ENCODE measurements around the gene CRPPA. TPM values are rescaled to one million over a fixed set of nuclear protein-coding genes. Genes with fewer than 3 reads are reported as not detected.

CRPPA gene
- total and polyA plus RNA-seq, 11 donors: 0.98 to 8.5 (median 6.0) TPM

DNA sequence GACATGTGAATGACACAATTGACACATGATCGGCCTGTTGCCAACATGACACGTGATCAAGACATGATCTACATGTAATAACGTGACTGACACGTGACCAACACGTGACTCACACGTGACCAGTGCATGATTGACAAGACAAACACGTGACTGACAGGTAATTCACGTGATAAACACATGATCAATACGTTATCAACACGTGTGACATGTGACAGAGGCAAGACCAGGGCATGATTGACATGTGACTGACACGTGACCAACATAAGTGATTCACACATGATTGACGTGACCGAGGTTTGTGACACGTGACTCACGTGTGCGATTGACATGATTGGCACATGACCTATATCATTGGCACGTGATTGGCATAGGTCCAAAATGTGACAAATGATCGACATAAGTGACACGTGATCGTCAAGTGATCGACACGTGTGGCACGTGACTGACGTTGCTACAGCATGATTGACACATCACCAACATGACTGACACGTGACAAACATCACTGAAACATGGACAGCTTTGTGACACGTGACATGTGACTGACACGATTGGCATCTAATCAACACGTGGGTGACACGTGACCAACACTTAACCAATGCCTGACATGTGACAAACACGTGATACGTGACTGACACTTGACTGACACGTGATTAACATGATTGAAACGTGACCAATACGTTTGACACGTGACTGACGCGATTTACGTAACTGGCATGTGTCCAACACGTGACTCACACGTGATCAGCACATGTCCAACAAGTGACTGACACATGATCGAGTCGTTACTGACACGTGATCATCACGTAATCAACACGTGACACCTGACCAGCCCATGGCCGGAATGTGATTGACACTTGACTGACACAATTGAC lies 23.0 kb downstream of the CRPPA start:
- DNase-seq: no peak
- H3K9me3 ChIP-seq: peaks cover 0 to 30% (median 12%) of the 10 kb centered on the region in 12 donors
- intact Hi-C loops (cut with DNase I): no loop called here
- H3K27ac ChIP-seq: no peak overlapping the region
- peaks cover 0 to 8% (median 0%) of the 10 kb centered on the region in 12 donors for H3K4me1 ChIP-seq
- H3K27me3 ChIP-seq: no peaks in the 10 kb centered on the region
- no peak overlapping the region for H3K4me3 ChIP-seq
- H3K36me3 ChIP-seq: no peaks in the 10 kb centered on the region
- TF ChIP-seq, protein P1, sequence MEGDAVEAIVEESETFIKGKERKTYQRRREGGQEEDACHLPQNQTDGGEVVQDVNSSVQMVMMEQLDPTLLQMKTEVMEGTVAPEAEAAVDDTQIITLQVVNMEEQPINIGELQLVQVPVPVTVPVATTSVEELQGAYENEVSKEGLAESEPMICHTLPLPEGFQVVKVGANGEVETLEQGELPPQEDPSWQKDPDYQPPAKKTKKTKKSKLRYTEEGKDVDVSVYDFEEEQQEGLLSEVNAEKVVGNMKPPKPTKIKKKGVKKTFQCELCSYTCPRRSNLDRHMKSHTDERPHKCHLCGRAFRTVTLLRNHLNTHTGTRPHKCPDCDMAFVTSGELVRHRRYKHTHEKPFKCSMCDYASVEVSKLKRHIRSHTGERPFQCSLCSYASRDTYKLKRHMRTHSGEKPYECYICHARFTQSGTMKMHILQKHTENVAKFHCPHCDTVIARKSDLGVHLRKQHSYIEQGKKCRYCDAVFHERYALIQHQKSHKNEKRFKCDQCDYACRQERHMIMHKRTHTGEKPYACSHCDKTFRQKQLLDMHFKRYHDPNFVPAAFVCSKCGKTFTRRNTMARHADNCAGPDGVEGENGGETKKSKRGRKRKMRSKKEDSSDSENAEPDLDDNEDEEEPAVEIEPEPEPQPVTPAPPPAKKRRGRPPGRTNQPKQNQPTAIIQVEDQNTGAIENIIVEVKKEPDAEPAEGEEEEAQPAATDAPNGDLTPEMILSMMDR (IDR thresholded peaks at IDR 0.05): no peak
- no peak for TF ChIP-seq POLR2A (IDR thresholded peaks at IDR 0.05)
- ATAC-seq: no peak
- 94 to 97% (median 96%) methylated on average over 46 of the region's 46 CpGs for WGBS, 4 donors

DNA sequence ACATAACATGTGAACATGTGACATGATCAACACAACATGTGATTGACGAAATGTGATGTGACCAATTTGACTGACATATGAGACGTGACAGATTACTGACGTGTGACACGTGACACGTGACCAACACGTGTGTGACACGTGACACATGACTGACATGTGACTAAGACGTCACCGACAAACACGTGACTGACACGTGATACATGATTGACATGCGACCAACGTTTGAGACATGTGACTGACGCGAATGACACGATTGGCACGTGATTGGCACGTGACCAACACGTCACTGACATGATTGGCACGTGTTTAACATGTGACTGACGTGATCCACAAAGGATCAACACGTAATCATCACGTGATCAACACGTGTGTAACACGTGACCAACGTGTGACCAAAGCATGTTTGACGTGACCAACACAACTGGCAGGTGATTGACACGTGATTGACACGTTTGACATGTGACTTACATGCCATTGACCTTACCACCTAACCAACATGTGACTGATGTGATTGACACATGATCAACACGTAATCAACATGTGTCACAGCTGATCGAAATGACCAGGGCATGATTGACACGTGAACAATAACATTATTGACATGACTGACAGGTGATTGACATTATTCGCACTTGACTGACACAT lies 23.7 kb downstream of the CRPPA start:
- DNase-seq (no peak), ATAC-seq (no peak)
- H3K36me3 ChIP-seq: no peaks in the 10 kb centered on the region
- 92 to 94% (median 93%) methylated on average over 33 of the region's 33 CpGs for WGBS, 4 donors
- no peaks in the 10 kb centered on the region for H3K27me3 ChIP-seq
- H3K27ac ChIP-seq: no peak overlapping the region
- intact Hi-C loops (cut with DNase I): no loop called here
- H3K4me1 ChIP-seq: peaks cover 0 to 8% (median 0%) of the 10 kb centered on the region in 12 donors
- TF ChIP-seq POLR2A (IDR thresholded peaks at IDR 0.05): no peak
- TF ChIP-seq, protein P1 (IDR thresholded peaks at IDR 0.05): no peak
- H3K9me3 ChIP-seq: peaks cover 0 to 22% (median 5%) of the 10 kb centered on the region in 12 donors
- no peak overlapping the region for H3K4me3 ChIP-seq

DNA sequence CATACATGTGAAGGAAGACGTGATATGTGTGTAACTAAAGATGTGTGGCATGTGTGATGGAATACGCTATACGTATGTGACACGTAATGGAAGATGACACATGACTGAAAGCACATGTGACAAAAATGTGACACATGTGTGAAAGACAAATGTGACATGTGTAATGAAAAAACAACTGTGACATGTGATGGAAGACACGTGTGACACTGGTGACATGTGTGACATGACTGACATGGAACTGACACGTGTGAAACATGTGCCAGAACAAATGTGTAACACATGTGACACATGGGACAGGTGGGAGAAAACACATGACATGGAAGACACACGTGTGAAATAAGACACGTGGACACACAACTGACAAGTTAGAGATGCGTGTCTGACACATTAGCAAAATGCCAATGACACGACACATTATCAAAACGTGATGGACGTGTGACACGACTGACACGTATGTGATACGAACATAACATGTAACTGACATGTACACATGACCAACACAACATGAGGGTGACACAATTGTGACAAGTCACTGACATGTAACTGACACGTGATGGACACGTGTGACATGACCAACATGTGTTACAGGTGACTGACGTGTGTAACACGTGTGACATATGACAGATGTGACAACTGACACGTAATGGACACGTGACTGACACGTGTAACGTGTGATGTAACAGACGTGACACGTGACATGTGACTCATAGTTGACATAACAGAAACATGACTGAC lies 24.4 kb downstream of the CRPPA start:
- peaks cover 0 to 17% (median 5%) of the 10 kb centered on the region in 12 donors for H3K9me3 ChIP-seq
- TF ChIP-seq, protein P1 (IDR thresholded peaks at IDR 0.05): no peak
- TF ChIP-seq POLR2A (IDR thresholded peaks at IDR 0.05): no peak
- intact Hi-C loops (cut with DNase I): no loop called here
- WGBS, 4 donors: 92 to 96% (median 94%) methylated on average over 25 of the region's 25 CpGs
- H3K27ac ChIP-seq: no peak overlapping the region
- H3K4me3 ChIP-seq: no peak overlapping the region
- no peaks in the 10 kb centered on the region for H3K36me3 ChIP-seq
- H3K4me1 ChIP-seq: peaks cover 0 to 4% (median 0%) of the 10 kb centered on the region in 12 donors
- DNase-seq: no peak
- H3K27me3 ChIP-seq: no peaks in the 10 kb centered on the region
- no peak for ATAC-seq

DNA sequence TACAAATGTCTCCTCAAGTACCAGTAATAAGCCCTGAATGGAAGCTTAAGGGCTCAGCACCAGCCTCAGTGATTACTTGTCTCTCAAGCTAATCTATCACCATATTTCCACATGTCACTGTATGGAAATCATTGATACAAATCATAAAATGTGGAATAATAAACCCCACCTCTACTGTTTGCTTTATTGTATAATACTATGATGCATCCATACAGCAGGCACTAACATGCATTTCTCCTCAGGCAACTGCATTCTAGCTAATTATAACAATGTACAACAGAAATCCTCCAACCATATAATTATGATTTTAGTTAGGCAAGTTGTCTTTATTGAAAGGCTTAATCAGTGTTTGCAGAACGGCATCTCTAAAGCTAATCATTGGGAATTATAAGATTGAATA lies 26.2 kb downstream of the CRPPA start:
- ATAC-seq (no peak), DNase-seq (no peak)
- 92 to 100% (median 97%) methylated on average over 1 of the region's 1 CpG for WGBS, 4 donors
- H3K4me3 ChIP-seq: no peak overlapping the region
- H3K4me1 ChIP-seq: no peaks in the 10 kb centered on the region
- no peak for TF ChIP-seq POLR2A (IDR thresholded peaks at IDR 0.05)
- TF ChIP-seq, protein P1 (IDR thresholded peaks at IDR 0.05): no peak
- H3K27ac ChIP-seq: no peak overlapping the region
- no peaks in the 10 kb centered on the region for H3K27me3 ChIP-seq
- peaks cover 0 to 17% (median 5%) of the 10 kb centered on the region in 12 donors for H3K9me3 ChIP-seq
- intact Hi-C loops (cut with DNase I): no loop called here
- no peaks in the 10 kb centered on the region for H3K36me3 ChIP-seq
